Measurements from ENCODE around the gene CCDC6.
"Not testable (repeated sequence)": the region's sequence is repeated elsewhere in the genome, so short reads cannot be mapped to it uniquely, and the experiment has no call there.

Gene CCDC6

DNA sequence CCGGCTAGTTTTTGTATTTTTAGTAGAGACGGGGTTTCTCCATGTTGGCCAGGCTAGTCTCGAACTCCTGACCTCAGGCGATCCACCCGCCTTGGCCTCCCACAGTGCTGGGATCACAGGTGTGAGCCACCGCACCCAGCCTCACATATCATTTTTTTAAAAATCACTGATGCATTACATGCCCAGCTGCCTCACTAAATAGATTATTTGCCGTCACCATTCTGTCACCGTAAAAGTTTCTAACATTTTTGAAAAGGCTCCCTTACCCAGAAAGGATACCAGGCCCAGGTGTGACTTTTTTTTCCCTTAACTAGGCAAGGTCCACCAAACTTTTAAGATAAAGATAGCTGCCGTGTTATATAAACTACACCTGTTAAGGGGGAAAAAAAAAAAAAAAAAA is 30.1 kb downstream of the CCDC6 start:
- H3K4me2 ChIP-seq (ENCODE audit: insufficient read depth, low read length, poor library complexity, severe bottlenecking); H3K4ac ChIP-seq (ENCODE audit: low read length); H3K18ac ChIP-seq (ENCODE audit: low read length); H3K9ac ChIP-seq (ENCODE audit: low read depth, low read length, poor library complexity); H2AFZ ChIP-seq (ENCODE audit: low read length); H2BK5ac ChIP-seq (ENCODE audit: low read length); H3K27me3 ChIP-seq (ENCODE audit: control insufficient read depth in 3 of 3, insufficient read depth in 3 of 3, low read depth in 1 of 3, low read length in 3 of 3); H3K4me1 ChIP-seq (ENCODE audit: control insufficient read depth in 2 of 2, insufficient read depth in 1 of 2, low read depth in 1 of 2, low read length in 2 of 2); H3K27ac ChIP-seq (replicated peaks; ENCODE audit: low read length); H2BK12ac ChIP-seq (ENCODE audit: low read length); H2BK120ac ChIP-seq (ENCODE audit: low read depth, low read length); H4K91ac ChIP-seq (ENCODE audit: low read depth, low read length, poor library complexity); H3K14ac ChIP-seq (ENCODE audit: low read length); DNase-seq (ENCODE audit: low spot score); H3K9me3 ChIP-seq (replicated peaks in 1 of 2; ENCODE audit: control insufficient read depth in 2 of 2, insufficient read depth in 1 of 2, low read depth in 1 of 2, low read length in 2 of 2); H3K23ac ChIP-seq (ENCODE audit: low read depth, low read length, poor library complexity); H3K36me3 ChIP-seq (replicated peaks in 1 of 2; ENCODE audit: control insufficient read depth in 2 of 2, insufficient read depth in 2 of 2, low read length in 2 of 2); H2AK5ac ChIP-seq (ENCODE audit: low read depth, low read length); H3K4me3 ChIP-seq (ENCODE audit: low read length in 2 of 2); H3K79me1 ChIP-seq (ENCODE audit: low read depth, low read length); H4K8ac ChIP-seq (ENCODE audit: low read depth, low read length); H2BK15ac ChIP-seq (ENCODE audit: low read length): not testable (repeated sequence)
- WGBS, 2 donors (ENCODE audit: extremely low coverage in 2 of 2, insufficient read length in 2 of 2, insufficient replicate concordance in 1 of 2), result no CpG with 5 or more reads among the region's 9 CpGs

GRCh38 chr10:59873896-59874295 is 32.5 kb downstream of the CCDC6 start:
- no peaks in the 10 kb centered on the region for H3K36me3 ChIP-seq (replicated peaks in 1 of 2; ENCODE audit: control insufficient read depth in 2 of 2, insufficient read depth in 2 of 2, low read length in 2 of 2)
- H2BK15ac ChIP-seq (ENCODE audit: low read length), result no peak overlapping the region
- H3K18ac ChIP-seq (ENCODE audit: low read length), result no peak overlapping the region
- H2BK12ac ChIP-seq (ENCODE audit: low read length), result no peak overlapping the region
- no peak overlapping the region for H3K9ac ChIP-seq (ENCODE audit: low read depth, low read length, poor library complexity)
- H3K27ac ChIP-seq (replicated peaks; ENCODE audit: low read length), result no peak overlapping the region
- H3K4me1 ChIP-seq (ENCODE audit: control insufficient read depth in 2 of 2, insufficient read depth in 1 of 2, low read depth in 1 of 2, low read length in 2 of 2), result peaks cover 0 to 5% of the 10 kb centered on the region in 2 donors
- H2BK5ac ChIP-seq (ENCODE audit: low read length), result no peak overlapping the region
- H3K14ac ChIP-seq (ENCODE audit: low read length), result no peak overlapping the region
- no CpG with 5 or more reads among the region's 4 CpGs for WGBS, 2 donors (ENCODE audit: extremely low coverage in 2 of 2, insufficient read length in 2 of 2, insufficient replicate concordance in 1 of 2)
- H3K4me2 ChIP-seq (ENCODE audit: insufficient read depth, low read length, poor library complexity, severe bottlenecking), result no peak overlapping the region
- H2AK5ac ChIP-seq (ENCODE audit: low read depth, low read length), result no peak overlapping the region
- no peaks in the 10 kb centered on the region for H3K9me3 ChIP-seq (replicated peaks in 1 of 2; ENCODE audit: control insufficient read depth in 2 of 2, insufficient read depth in 1 of 2, low read depth in 1 of 2, low read length in 2 of 2)
- H2BK120ac ChIP-seq (ENCODE audit: low read depth, low read length), result no peak overlapping the region
- no peak overlapping the region for H4K91ac ChIP-seq (ENCODE audit: low read depth, low read length, poor library complexity)
- no peak overlapping the region for H3K23ac ChIP-seq (ENCODE audit: low read depth, low read length, poor library complexity)
- H3K27me3 ChIP-seq (ENCODE audit: control insufficient read depth in 3 of 3, insufficient read depth in 3 of 3, low read depth in 1 of 3, low read length in 3 of 3), result no peaks in the 10 kb centered on the region
- no peak overlapping the region for H2AFZ ChIP-seq (ENCODE audit: low read length)
- no peak overlapping the region for H3K4ac ChIP-seq (ENCODE audit: low read length)
- no peak for DNase-seq (ENCODE audit: low spot score)
- no peak overlapping the region for H3K4me3 ChIP-seq (ENCODE audit: low read length in 2 of 2)
- H3K79me1 ChIP-seq (ENCODE audit: low read depth, low read length), result peaks cover 9% of the 10 kb centered on the region
- no peak overlapping the region for H4K8ac ChIP-seq (ENCODE audit: low read depth, low read length)

DNA sequence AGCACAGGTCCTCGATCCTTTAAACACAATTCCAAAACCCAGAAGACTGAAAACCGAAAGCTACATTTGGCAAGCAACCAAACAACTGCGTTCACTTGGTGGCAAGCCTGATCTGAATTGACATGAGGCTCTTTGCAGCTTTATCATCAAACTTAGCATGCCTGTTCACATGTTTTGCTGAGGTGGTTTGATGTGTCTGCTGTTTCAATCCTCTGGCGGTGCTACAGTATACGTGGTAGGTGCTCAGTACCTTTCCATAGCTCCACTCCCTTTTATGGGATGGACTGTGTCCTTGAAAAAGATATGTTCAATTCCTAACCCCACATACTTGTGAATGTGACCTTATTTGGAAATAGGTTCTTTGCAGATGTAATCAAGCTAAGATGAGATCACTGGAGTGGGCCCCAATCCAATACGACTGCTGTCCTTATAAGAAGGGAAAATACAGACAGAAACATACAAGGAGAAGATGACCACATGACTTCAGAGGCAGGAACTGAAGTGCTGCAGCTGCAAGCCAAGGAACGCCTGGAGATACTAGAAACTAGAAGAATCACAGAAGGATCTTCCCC is 33.4 kb downstream of the CCDC6 start:
- Histone ChIP-seq H3K4me1 (ENCODE audit: control insufficient read depth in 2 of 2, insufficient read depth in 1 of 2, low read depth in 1 of 2, low read length in 2 of 2) (peaks cover 0 to 3% of the 10 kb centered on the region in 2 donors), H3K79me1 (ENCODE audit: low read depth, low read length) (peaks cover 4% of the 10 kb centered on the region), H3K27me3 (ENCODE audit: control insufficient read depth in 3 of 3, insufficient read depth in 3 of 3, low read depth in 1 of 3, low read length in 3 of 3) (no peaks in the 10 kb centered on the region), H3K4ac (ENCODE audit: low read length) (no peak overlapping the region), H3K27ac (replicated peaks; ENCODE audit: low read length) (no peak overlapping the region), H3K14ac (ENCODE audit: low read length) (no peak overlapping the region), H3K18ac (ENCODE audit: low read length) (no peak overlapping the region), H3K4me3 (ENCODE audit: low read length in 2 of 2) (no peak overlapping the region), H4K8ac (ENCODE audit: low read depth, low read length) (no peak overlapping the region), H3K9me3 (replicated peaks in 1 of 2; ENCODE audit: control insufficient read depth in 2 of 2, insufficient read depth in 1 of 2, low read depth in 1 of 2, low read length in 2 of 2) (no peaks in the 10 kb centered on the region), H2AFZ (ENCODE audit: low read length) (no peak overlapping the region), H2BK5ac (ENCODE audit: low read length) (no peak overlapping the region), H3K23ac (ENCODE audit: low read depth, low read length, poor library complexity) (no peak overlapping the region), H2AK5ac (ENCODE audit: low read depth, low read length) (no peak overlapping the region), H2BK12ac (ENCODE audit: low read length) (no peak overlapping the region), H2BK120ac (ENCODE audit: low read depth, low read length) (no peak overlapping the region), H2BK15ac (ENCODE audit: low read length) (no peak overlapping the region), H3K9ac (ENCODE audit: low read depth, low read length, poor library complexity) (no peak overlapping the region), H4K91ac (ENCODE audit: low read depth, low read length, poor library complexity) (no peak overlapping the region), H3K36me3 (replicated peaks in 1 of 2; ENCODE audit: control insufficient read depth in 2 of 2, insufficient read depth in 2 of 2, low read length in 2 of 2) (no peaks in the 10 kb centered on the region), H3K4me2 (ENCODE audit: insufficient read depth, low read length, poor library complexity, severe bottlenecking) (no peak overlapping the region)
- no CpG with 5 or more reads among the region's 7 CpGs for WGBS, 2 donors (ENCODE audit: extremely low coverage in 2 of 2, insufficient read length in 2 of 2, insufficient replicate concordance in 1 of 2)
- no peak for DNase-seq (ENCODE audit: low spot score)

- Histone ChIP-seq H3K18ac (ENCODE audit: low read length) (no peak overlapping the region), H2BK12ac (ENCODE audit: low read length) (no peak overlapping the region), H3K23ac (ENCODE audit: low read depth, low read length, poor library complexity) (no peak overlapping the region), H2BK120ac (ENCODE audit: low read depth, low read length) (no peak overlapping the region), H2AK5ac (ENCODE audit: low read depth, low read length) (no peak overlapping the region), H3K9ac (ENCODE audit: low read depth, low read length, poor library complexity) (no peak overlapping the region), H3K4me2 (ENCODE audit: insufficient read depth, low read length, poor library complexity, severe bottlenecking) (no peak overlapping the region), H3K4me3 (ENCODE audit: low read length in 2 of 2) (no peak overlapping the region), H3K4me1 (ENCODE audit: control insufficient read depth in 2 of 2, insufficient read depth in 1 of 2, low read depth in 1 of 2, low read length in 2 of 2) (peaks cover 0 to 3% of the 10 kb centered on the region in 2 donors), H4K91ac (ENCODE audit: low read depth, low read length, poor library complexity) (no peak overlapping the region), H3K27ac (replicated peaks; ENCODE audit: low read length) (no peak overlapping the region), H3K36me3 (replicated peaks in 1 of 2; ENCODE audit: control insufficient read depth in 2 of 2, insufficient read depth in 2 of 2, low read length in 2 of 2) (no peaks in the 10 kb centered on the region), H3K4ac (ENCODE audit: low read length) (no peak overlapping the region), H2BK5ac (ENCODE audit: low read length) (no peak overlapping the region), H2BK15ac (ENCODE audit: low read length) (no peak overlapping the region), H2AFZ (ENCODE audit: low read length) (no peak overlapping the region), H3K14ac (ENCODE audit: low read length) (no peak overlapping the region), H3K27me3 (ENCODE audit: control insufficient read depth in 3 of 3, insufficient read depth in 3 of 3, low read depth in 1 of 3, low read length in 3 of 3) (no peaks in the 10 kb centered on the region), H3K9me3 (replicated peaks in 1 of 2; ENCODE audit: control insufficient read depth in 2 of 2, insufficient read depth in 1 of 2, low read depth in 1 of 2, low read length in 2 of 2) (no peaks in the 10 kb centered on the region), H3K79me1 (ENCODE audit: low read depth, low read length) (peaks cover 4% of the 10 kb centered on the region), H4K8ac (ENCODE audit: low read depth, low read length) (no peak overlapping the region)
- WGBS, 2 donors (ENCODE audit: extremely low coverage in 2 of 2, insufficient read length in 2 of 2, insufficient replicate concordance in 1 of 2), result no CpG with 5 or more reads among the region's 4 CpGs
- DNase-seq (ENCODE audit: low spot score), result no peak
These were observed 36.2 kb downstream of the CCDC6 start for GRCh38 chr10:59870152-59870551.
